K562 (cell line): ENCODE data around the gene ZNF330. TPM values are rescaled to one million over a fixed set of nuclear protein-coding genes. Genes with fewer than 3 reads are reported as not detected.

Experiments used
- ATAC-seq: fragments of 200-7000 bp; cut with Tn5 transposase; 3 replicates; pipeline ENCODE4 v1.9.1; 2020; ENCODE audit warnings: moderate library complexity
- BruUV-seq: library from RNA; stranded (reverse); fragments of 400-500 nt; replicated peaks from 2 replicates; lab custom pipeline; 2021; lab: Mats Ljungman, UMichigan
- CTCF ChIA-PET: fragments of 300-600 bp; formaldehyde crosslinking; extraction: SDS; loops from one replicate; lab custom pipeline; 2021; ENCODE audit warnings: low intra/inter-chr PET ratio; lab: Yijun Ruan, JAX
- POLR2A ChIA-PET: fragments of 300-600, 350-650 bp; sonication (Branson Sonifier 250); formaldehyde crosslinking; extraction: SDS; loops from one replicate; lab custom pipeline; 2021; ENCODE audit warnings: antibody characterized with exemption, inconsistent platforms; lab: Yijun Ruan, JAX
- DNase-seq, 4 experiments: peaks; one replicate each; pipeline versions ENCODE4 v3.0.0 to v3.0.0-alpha.2; 2011 to 2018; ENCODE audit warnings: low spot score in 3 of 4, mixed read lengths in 3 of 4; ENCODE audit errors: extremely low read depth in 1 of 4
- FAIRE-seq: peaks from 2 replicates; lab custom pipeline; 2011; peaks lifted over from hg19 to GRCh38; lab: Jason Lieb, UNC
- H2AFZ ChIP-seq: 2 replicates; pipeline ENCODE4 v1.6.0; 2011; ENCODE audit warnings: low read depth, low read length, control low read depth, inconsistent platforms
- H3K27ac ChIP-seq: fragments of 200-600 bp; 3 replicates; pipeline ENCODE4 v1.8.0; 2011; ENCODE audit warnings: low read depth, mild to moderate bottlenecking, control low read depth, inconsistent platforms, low read length, moderate library complexity, mixed read lengths; ENCODE audit errors: extremely low read depth
- H3K27me3 ChIP-seq, 2 experiments: fragments of 300-600 bp in 1 of 2; 2 replicates in 1 of 2; 3 replicates in 1 of 2; pipeline versions ENCODE4 v1.6.0 to v1.8.0; 2011; ENCODE audit warnings: inconsistent platforms in 2 of 2, low read length in 2 of 2, mild to moderate bottlenecking in 1 of 2, mixed read lengths in 1 of 2, moderate library complexity in 1 of 2; ENCODE audit not compliant: control insufficient read depth in 2 of 2, insufficient read depth in 2 of 2
- H3K36me3 ChIP-seq: fragments of 300-600 bp; 3 replicates; pipeline ENCODE4 v1.8.0; 2011; ENCODE audit warnings: mild to moderate bottlenecking, low read length, inconsistent platforms; ENCODE audit not compliant: control insufficient read depth, insufficient read depth
- H3K4me1 ChIP-seq, 2 experiments: fragments of 200-600 bp in 1 of 2; replicated peaks in 1 of 2; 2 replicates in 1 of 2; 3 replicates in 1 of 2; pipeline versions ENCODE4 v1.5.1 to v1.8.0; 2011; ENCODE audit warnings: inconsistent platforms in 2 of 2, low read length in 2 of 2, mild to moderate bottlenecking in 1 of 2, mixed read lengths in 1 of 2, moderate library complexity in 1 of 2; ENCODE audit not compliant: control insufficient read depth in 2 of 2, insufficient read depth in 2 of 2
- H3K4me2 ChIP-seq: 2 replicates; pipeline ENCODE4 v1.6.1; 2011; ENCODE audit warnings: low read length, control low read depth, inconsistent platforms, mixed read lengths; ENCODE audit not compliant: insufficient read depth
- H3K4me3 ChIP-seq: fragments of 200-600 bp; sonication (generic), shearing (Covaris generic); 2 replicates; pipeline ENCODE4 v1.5.1; 2016; ENCODE audit warnings: control low read depth, inconsistent platforms
- H3K79me2 ChIP-seq: fragments of 200-600 bp; 3 replicates; pipeline ENCODE4 v1.8.0; 2011; ENCODE audit warnings: low read length, inconsistent platforms; ENCODE audit not compliant: control insufficient read depth, insufficient read depth
- H3K9ac ChIP-seq, 2 experiments: 2 replicates each; pipeline versions ENCODE4 v1.6.0 to v1.6.1; 2011; ENCODE audit warnings: low read depth in 2 of 2, low read length in 2 of 2, control low read depth in 1 of 2, inconsistent platforms in 1 of 2, mild to moderate bottlenecking in 1 of 2, mixed read lengths in 1 of 2; ENCODE audit not compliant: insufficient read depth in 1 of 2
- H3K9me1 ChIP-seq: one replicate; pipeline ENCODE4 v1.6.0; 2011; ENCODE audit warnings: inconsistent platforms, mild to moderate bottlenecking, low read length, moderate library complexity; ENCODE audit not compliant: control insufficient read depth, insufficient read depth
- H3K9me3 ChIP-seq: replicated peaks from 2 replicates; pipeline ENCODE4 v1.5.1; 2011; ENCODE audit warnings: low read depth, low read length, inconsistent platforms; ENCODE audit not compliant: control insufficient read depth, insufficient read depth
- H4K20me1 ChIP-seq: replicated peaks from 2 replicates; pipeline ENCODE4 v1.6.1; 2011; ENCODE audit warnings: low read length, inconsistent platforms, mixed read lengths; ENCODE audit not compliant: control insufficient read depth, insufficient read depth
- CBFA2T2 ChIP-seq: fragments of 450-650 bp; conservative IDR thresholded peaks from 2 replicates; pipeline ENCODE4 v1.6.1; 2017; ENCODE audit warnings: mild to moderate bottlenecking
- HDGF ChIP-seq: fragments of 450-650 bp; IDR thresholded peaks from 2 replicates; pipeline ENCODE4 v1.6.1; 2016
- MAFG ChIP-seq: fragments of 450-650 bp; conservative IDR thresholded peaks from 2 replicates; pipeline ENCODE4 v1.6.1; 2016; ENCODE audit warnings: missing genetic modification characterization, missing compliant biosample characterization
- ZFX ChIP-seq: sonication (generic); formaldehyde crosslinking; IDR thresholded peaks from 2 replicates; pipeline ENCODE4 v1.8.0; 2022; ENCODE audit warnings: mild to moderate bottlenecking, missing genetic modification reagents, moderate library complexity
- WGBS: fragments of 100-300 bp; shearing (Covaris generic); methylation state at CpG from one replicate; pipeline ENCODE4 v1.1.6; 2016; ENCODE audit warnings: low coverage, mixed read lengths; ENCODE audit not compliant: insufficient coverage; ENCODE audit errors: missing lambda C conversion rate; 5-methylcytosine and 5-hydroxymethylcytosine counted together
- in situ Hi-C: fragments of 300-500 bp; cut with MboI; formaldehyde crosslinking; loops from 4 replicates; pipeline ENCODE4 v1.15.0; 2018; ENCODE audit warnings: inconsistent platforms, mixed read lengths
- intact Hi-C: fragments of 100-400 bp; cut with micrococcal nuclease; formaldehyde crosslinking; loops from 2 replicates; pipeline ENCODE4 v1.14.2; 2022
- polyA plus RNA-seq, 8 experiments: library from polyadenylated mRNA; depleted of rRNA in 4 of 8; stranded (reverse) in 5 of 8; unstranded in 3 of 8; fragments of >200 nt; fragmentation: Nextera tagmentation in 2 of 8; fragmentation: Illumina TruSeq in 1 of 8; extraction: Ambion mirVana in 2 of 8; extraction: Trizol in 1 of 8; gene quantifications; 2 replicates each; pipeline versions ENCODE4 v1.2.1 to v1.2.3, GENCODE V29; 2011 to 2014; ENCODE audit warnings: inconsistent platforms in 1 of 8, missing spikeins in 1 of 8
- total RNA-seq, 7 experiments: library from RNA; depleted of rRNA in 6 of 7; stranded (reverse); fragments of >200 nt in 6 of 7; fragmentation: Illumina TruSeq in 2 of 7; extraction: Trizol in 2 of 7; gene quantifications; 2 replicates each; pipeline versions ENCODE4 v1.2.1 to v1.2.3, GENCODE V29; 2011 to 2021; ENCODE audit warnings: low replicate concordance in 1 of 7

The ZNF330 gene
- total and polyA plus RNA-seq, 9 of the 15 experiments (the other 6 are each of a cell fraction or from before 2014, with no cell fraction given), result 70.0 to 115 (median 92.0) TPM

- WGBS, result 3% methylated on average over 5 of the region's 5 CpGs
- in situ Hi-C loops, result no loop called here
Observed at GRCh38 chr4:141207961-141208360, 12.7 kb upstream of the ZNF330 start.

GRCh38 chr4:141210168-141210567 is 10.5 kb upstream of the ZNF330 start:
- H3K9me1 ChIP-seq, result no peaks in the 10 kb centered on the region
- 0% methylated on average over 3 of the region's 3 CpGs for WGBS
- BruUV-seq, result no TSS peak
- TF ChIP-seq ZFX (no peak), HDGF (no peak), CBFA2T2 (no peak)
- intact Hi-C loops, result no loop called here
- peaks cover 0 to 7% of the 10 kb centered on the region in 2 experiments; a peak in 1 of 5 replicates for H3K4me1 ChIP-seq
- no peak overlapping the region for H2AFZ ChIP-seq
- H4K20me1 ChIP-seq, result no peaks in the 10 kb centered on the region
- no peaks in the 10 kb centered on the region for H3K36me3 ChIP-seq
- peaks cover 0 to 5% of the 10 kb centered on the region in 2 experiments; a peak in 1 of 5 replicates for H3K27me3 ChIP-seq
- H3K4me3 ChIP-seq, result no peak overlapping the region
- ChIA-PET CTCF (no interaction called here), POLR2A (no interaction called here)
- H3K9me3 ChIP-seq, result 0 out of 2 replicates have a peak, but pooled peaks cover 1% of the 10 kb centered on the region
- no peak overlapping the region for H3K4me2 ChIP-seq
- no peak for FAIRE-seq
- H3K79me2 ChIP-seq, result no peaks in the 10 kb centered on the region
- H3K9ac ChIP-seq, result no peak overlapping the region
- DNase-seq, result no peak
- in situ Hi-C loops, result no loop called here
- ATAC-seq, result no peak
- no peak overlapping the region for H3K27ac ChIP-seq

More at GRCh38 chr4:141207961-141208360, 12.7 kb upstream of the ZNF330 start:
- Histone ChIP-seq H2AFZ (no peak overlapping the region), H3K9ac (no peak overlapping the region), H3K4me1 (no peaks in the 10 kb centered on the region), H3K4me3 (no peak overlapping the region), H3K4me2 (no peak overlapping the region), H3K36me3 (no peaks in the 10 kb centered on the region), H3K27me3 (peaks cover 0 to 5% of the 10 kb centered on the region in 2 experiments; a peak in 1 of 5 replicates), H3K9me3 (no peaks in the 10 kb centered on the region), H3K27ac (no peak overlapping the region), H3K79me2 (no peaks in the 10 kb centered on the region), H4K20me1 (no peaks in the 10 kb centered on the region), H3K9me1 (no peaks in the 10 kb centered on the region)
- POLR2A ChIA-PET, result no interaction called here
- TF ChIP-seq MAFG (tag), result no peak
- no TSS peak for BruUV-seq
- CTCF ChIA-PET, result no interaction called here
- no peak for FAIRE-seq
- no peak for ATAC-seq
- intact Hi-C loops, result no loop called here
- no peak for DNase-seq
